ENCODE data around the gene MYOM3. TPM values are rescaled to one million over a fixed set of nuclear protein-coding genes. Genes with fewer than 3 reads are reported as not detected.

MYOM3 gene
- polyA plus RNA-seq, 1 experiment: not detected

- no peak overlapping the region for H3K27ac ChIP-seq (ENCODE audit: low read depth, low read length)
- no peak for DNase-seq (ENCODE audit: low read depth, low spot score)
- ChIA-PET CTCF (no interaction called here), POLR2A (interaction anchor here (0.7 kb wide), 1 partner anchor 987 kb away, joined by 3 read pairs; no protein-coding TSS in a partner anchor)
- TF ChIP-seq, protein P1, sequence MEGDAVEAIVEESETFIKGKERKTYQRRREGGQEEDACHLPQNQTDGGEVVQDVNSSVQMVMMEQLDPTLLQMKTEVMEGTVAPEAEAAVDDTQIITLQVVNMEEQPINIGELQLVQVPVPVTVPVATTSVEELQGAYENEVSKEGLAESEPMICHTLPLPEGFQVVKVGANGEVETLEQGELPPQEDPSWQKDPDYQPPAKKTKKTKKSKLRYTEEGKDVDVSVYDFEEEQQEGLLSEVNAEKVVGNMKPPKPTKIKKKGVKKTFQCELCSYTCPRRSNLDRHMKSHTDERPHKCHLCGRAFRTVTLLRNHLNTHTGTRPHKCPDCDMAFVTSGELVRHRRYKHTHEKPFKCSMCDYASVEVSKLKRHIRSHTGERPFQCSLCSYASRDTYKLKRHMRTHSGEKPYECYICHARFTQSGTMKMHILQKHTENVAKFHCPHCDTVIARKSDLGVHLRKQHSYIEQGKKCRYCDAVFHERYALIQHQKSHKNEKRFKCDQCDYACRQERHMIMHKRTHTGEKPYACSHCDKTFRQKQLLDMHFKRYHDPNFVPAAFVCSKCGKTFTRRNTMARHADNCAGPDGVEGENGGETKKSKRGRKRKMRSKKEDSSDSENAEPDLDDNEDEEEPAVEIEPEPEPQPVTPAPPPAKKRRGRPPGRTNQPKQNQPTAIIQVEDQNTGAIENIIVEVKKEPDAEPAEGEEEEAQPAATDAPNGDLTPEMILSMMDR (IDR thresholded peaks at IDR 0.05; ENCODE audit: low read depth, low read length): no peak
- no peak overlapping the region for H3K4me3 ChIP-seq (ENCODE audit: low read depth, low read length)
- peaks cover 45% of the 10 kb centered on the region for H3K27me3 ChIP-seq (ENCODE audit: control insufficient read depth, insufficient read depth, low read length)
- H3K9me3 ChIP-seq (ENCODE audit: control insufficient read depth, insufficient read depth, low read length): no peaks in the 10 kb centered on the region; the same call in 1 of the 2 replicates
These were observed 22.0 kb downstream of the MYOM3 start for GRCh38 chr1:24089743-24090555.

DNA sequence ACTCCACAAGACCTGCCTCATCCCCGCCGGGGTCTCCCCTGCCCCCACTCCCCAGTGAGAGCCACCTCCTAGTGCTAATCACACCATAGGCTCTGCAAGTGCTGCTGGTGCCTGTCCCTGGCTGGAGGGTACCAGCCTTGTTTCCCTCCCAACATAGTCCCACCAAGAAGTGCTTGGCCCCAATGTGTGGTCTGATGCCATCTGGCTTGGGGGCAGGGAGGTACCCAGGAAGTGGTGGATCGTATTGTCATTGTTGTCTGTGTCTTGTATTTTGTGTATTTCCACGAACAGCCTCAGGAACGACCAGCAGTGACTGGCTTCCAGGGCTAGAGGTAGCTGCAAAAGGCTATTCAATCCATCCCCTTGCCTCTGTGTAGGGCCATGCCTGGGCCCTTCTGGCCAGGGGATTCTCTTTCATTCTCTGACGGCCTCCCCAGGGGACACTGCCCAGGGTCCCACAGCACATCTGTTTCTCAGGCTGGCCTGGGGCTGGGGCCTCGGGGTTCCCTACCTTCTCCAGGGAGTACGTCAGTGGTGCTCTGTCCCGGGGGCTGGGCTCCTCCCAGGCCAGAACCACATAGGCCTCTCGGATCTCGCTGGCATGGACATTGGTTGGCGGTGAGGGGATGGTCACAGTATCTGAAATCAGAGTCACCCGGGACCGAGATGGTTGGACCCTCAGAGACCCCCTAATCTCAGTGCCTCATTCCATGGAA lies 22.8 kb downstream of the MYOM3 start:
- Histone ChIP-seq H3K9me3 (ENCODE audit: control insufficient read depth, insufficient read depth, low read length) (no peaks in the 10 kb centered on the region; the same call in 1 of the 2 replicates), H3K27ac (ENCODE audit: low read depth, low read length) (no peak overlapping the region), H3K4me3 (ENCODE audit: low read depth, low read length) (no peak overlapping the region), H3K27me3 (ENCODE audit: control insufficient read depth, insufficient read depth, low read length) (peaks cover 40% of the 10 kb centered on the region)
- TF ChIP-seq, protein P1 (IDR thresholded peaks at IDR 0.05; ENCODE audit: low read depth, low read length): no peak
- no peak for DNase-seq (ENCODE audit: low read depth, low spot score)
- CTCF ChIA-PET: no interaction called here
- POLR2A ChIA-PET: interaction anchor here (0.7 kb wide), 1 partner anchor 986 kb away, joined by 3 read pairs; no protein-coding TSS in a partner anchor

- CTCF ChIA-PET: no interaction called here
- peaks cover 42% of the 10 kb centered on the region for H3K27me3 ChIP-seq (ENCODE audit: control insufficient read depth, insufficient read depth, low read length)
- POLR2A ChIA-PET: no interaction called here
These were observed 25.5 kb downstream of the MYOM3 start for GRCh38 chr1:24086466-24086865.

GRCh38 chr1:24085546-24085945 lies 26.4 kb downstream of the MYOM3 start:
- Histone ChIP-seq H3K9me3 (ENCODE audit: control insufficient read depth, insufficient read depth, low read length) (no peaks in the 10 kb centered on the region), H3K27ac (ENCODE audit: low read depth, low read length) (no peak overlapping the region), H3K4me3 (ENCODE audit: low read depth, low read length) (no peak overlapping the region), H3K27me3 (ENCODE audit: control insufficient read depth, insufficient read depth, low read length) (peaks cover 45% of the 10 kb centered on the region)
- TF ChIP-seq, protein P1 (IDR thresholded peaks at IDR 0.05; ENCODE audit: low read depth, low read length): no peak
- POLR2A ChIA-PET: no interaction called here
- no peak for DNase-seq (ENCODE audit: low read depth, low spot score)
- CTCF ChIA-PET: no interaction called here

More at GRCh38 chr1:24086466-24086865, 25.5 kb downstream of the MYOM3 start:
- Histone ChIP-seq H3K9me3 (ENCODE audit: control insufficient read depth, insufficient read depth, low read length) (no peaks in the 10 kb centered on the region), H3K27ac (ENCODE audit: low read depth, low read length) (no peak overlapping the region), H3K4me3 (ENCODE audit: low read depth, low read length) (no peak overlapping the region)
- TF ChIP-seq, protein P1 (IDR thresholded peaks at IDR 0.05; ENCODE audit: low read depth, low read length): no peak
- no peak for DNase-seq (ENCODE audit: low read depth, low spot score)

GRCh38 chr1:24085007-24085406 lies 26.9 kb downstream of the MYOM3 start:
- no peak for DNase-seq (ENCODE audit: low read depth, low spot score)
- TF ChIP-seq, protein P1 (IDR thresholded peaks at IDR 0.05; ENCODE audit: low read depth, low read length): no peak
- Histone ChIP-seq H3K27me3 (ENCODE audit: control insufficient read depth, insufficient read depth, low read length) (peaks cover 44% of the 10 kb centered on the region), H3K4me3 (ENCODE audit: low read depth, low read length) (no peak overlapping the region), H3K27ac (ENCODE audit: low read depth, low read length) (no peak overlapping the region), H3K9me3 (ENCODE audit: control insufficient read depth, insufficient read depth, low read length) (no peaks in the 10 kb centered on the region; the same call in 1 of the 2 replicates)
- ChIA-PET CTCF (interaction anchor here (2.9 kb wide), 1 partner anchor 14 kb away, joined by 11 read pairs; no protein-coding TSS in a partner anchor), POLR2A (no interaction called here)
